Epithelial cell of esophagus (primary cell): ENCODE data around the gene TCEANC2.

Experiments
- DNase-seq: peaks from one replicate; pipeline ENCODE4 v3.0.0; 2010; ENCODE audit warnings: low read depth
- H3K4me3 ChIP-seq: 2 replicates; pipeline ENCODE4 v1.5.1; 2011; ENCODE audit warnings: mild to moderate bottlenecking, low read length, control low read depth
- TF ChIP-seq, protein P1 (sequence below): IDR thresholded peaks from 2 replicates; pipeline ENCODE4 v1.5.1; 2011; ENCODE audit warnings: low read depth, mild to moderate bottlenecking, low read length, control low read depth, inconsistent platforms; ENCODE audit not compliant: insufficient read depth; ENCODE audit errors: missing control alignments

TCEANC2 gene

DNA sequence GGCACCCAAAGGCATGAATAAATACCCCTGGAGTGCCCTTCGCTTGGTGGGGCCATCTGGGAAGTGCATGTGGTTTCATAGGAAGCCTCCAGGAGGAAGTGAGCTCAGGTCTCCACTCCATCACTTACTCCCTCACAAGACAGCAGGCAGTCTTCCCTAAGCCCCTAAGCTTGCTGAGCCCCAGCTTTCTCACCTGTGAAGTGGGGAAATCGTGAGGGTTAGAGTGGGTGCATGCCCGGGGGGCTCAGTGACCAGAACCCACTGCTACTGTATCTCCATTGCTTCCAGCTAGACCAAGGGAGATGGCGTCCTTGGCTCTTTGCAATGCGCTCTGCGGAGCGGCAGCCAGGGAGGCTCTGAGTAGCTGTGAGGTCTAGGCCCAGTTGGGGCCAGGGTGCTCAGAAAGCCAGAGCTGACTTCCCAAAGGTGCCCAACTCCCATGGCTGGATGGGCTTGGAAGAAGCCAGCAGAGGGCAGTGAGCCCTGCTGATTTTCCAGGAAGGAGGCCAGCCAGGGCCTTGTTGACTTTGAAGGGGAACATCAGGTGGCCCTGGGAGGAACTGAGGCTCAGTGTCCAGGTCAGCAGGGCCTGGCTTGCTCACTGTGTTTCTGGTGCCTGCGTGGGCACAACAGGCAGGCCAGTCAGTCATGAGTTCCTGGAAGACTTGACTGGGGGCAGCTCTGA, 72.1 kb downstream of the TCEANC2 start:
- TF ChIP-seq, protein P1, sequence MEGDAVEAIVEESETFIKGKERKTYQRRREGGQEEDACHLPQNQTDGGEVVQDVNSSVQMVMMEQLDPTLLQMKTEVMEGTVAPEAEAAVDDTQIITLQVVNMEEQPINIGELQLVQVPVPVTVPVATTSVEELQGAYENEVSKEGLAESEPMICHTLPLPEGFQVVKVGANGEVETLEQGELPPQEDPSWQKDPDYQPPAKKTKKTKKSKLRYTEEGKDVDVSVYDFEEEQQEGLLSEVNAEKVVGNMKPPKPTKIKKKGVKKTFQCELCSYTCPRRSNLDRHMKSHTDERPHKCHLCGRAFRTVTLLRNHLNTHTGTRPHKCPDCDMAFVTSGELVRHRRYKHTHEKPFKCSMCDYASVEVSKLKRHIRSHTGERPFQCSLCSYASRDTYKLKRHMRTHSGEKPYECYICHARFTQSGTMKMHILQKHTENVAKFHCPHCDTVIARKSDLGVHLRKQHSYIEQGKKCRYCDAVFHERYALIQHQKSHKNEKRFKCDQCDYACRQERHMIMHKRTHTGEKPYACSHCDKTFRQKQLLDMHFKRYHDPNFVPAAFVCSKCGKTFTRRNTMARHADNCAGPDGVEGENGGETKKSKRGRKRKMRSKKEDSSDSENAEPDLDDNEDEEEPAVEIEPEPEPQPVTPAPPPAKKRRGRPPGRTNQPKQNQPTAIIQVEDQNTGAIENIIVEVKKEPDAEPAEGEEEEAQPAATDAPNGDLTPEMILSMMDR, result peak; percentile 49
- no peak overlapping the region for H3K4me3 ChIP-seq
- peak; percentile 45 for DNase-seq

DNA sequence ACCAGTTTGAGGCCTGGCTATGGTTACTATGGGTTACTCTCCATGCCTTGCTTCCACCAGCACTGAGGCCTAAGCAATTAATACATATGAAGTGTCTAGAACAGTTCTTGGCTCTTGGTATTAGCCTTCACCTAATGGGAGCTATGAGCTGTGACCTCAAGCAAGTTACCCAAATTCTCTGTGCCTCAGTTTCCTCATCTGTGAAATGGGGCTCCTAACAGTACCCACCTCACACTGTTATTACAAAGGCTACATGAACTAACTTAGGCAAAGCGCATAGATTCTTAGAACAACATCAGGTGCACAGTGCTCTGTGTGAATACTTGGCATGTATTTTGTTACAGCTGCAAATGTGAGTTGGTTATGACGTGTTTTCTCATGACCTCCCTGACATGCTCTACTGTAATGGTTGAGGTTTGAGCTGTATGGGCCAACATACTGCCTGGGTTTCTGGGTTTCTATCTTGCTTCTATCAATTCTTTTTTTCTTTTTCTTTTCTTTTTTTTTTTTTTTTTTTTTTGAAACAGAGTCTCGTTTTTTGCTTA, 72.9 kb downstream of the TCEANC2 start:
- DNase-seq, result no peak
- no peak overlapping the region for H3K4me3 ChIP-seq
- TF ChIP-seq, protein P1, result no peak

DNA sequence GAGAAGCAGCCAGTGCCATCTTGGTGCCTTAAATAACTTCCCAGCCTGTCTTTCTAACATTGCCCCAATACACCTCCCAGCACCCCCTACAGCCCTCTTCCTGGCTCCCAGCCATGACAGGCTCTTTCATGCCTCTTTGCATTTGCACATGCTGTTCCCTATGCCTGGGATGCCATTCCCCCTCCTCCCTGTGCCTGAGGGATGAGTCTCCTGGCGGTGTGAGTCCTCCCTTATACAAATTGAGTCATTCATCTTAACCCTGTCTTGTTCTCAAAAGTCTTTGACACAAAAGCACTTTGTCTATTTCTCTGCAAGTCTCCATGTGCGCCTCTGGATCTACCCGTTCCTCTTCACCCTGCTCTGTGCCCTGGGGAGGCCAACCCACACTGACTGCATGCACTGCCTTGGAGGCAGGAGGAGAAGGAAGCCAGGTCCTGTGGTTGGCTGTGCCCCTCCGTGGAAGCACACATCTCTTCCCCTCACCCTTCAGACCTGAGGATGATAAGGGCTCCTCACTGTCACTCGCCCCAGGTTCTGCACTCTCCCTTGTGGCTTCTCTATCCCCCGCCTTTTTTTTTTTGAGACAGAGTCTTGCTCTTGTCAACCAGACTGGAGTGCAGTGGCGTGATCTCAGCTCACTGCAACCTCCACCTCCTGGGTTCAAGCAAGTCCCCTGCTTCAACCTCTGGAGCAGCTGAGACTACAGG, 74.3 kb downstream of the TCEANC2 start:
- peak; percentile 16 for DNase-seq
- TF ChIP-seq, protein P1, result no peak
- H3K4me3 ChIP-seq, result no peak overlapping the region

DNA sequence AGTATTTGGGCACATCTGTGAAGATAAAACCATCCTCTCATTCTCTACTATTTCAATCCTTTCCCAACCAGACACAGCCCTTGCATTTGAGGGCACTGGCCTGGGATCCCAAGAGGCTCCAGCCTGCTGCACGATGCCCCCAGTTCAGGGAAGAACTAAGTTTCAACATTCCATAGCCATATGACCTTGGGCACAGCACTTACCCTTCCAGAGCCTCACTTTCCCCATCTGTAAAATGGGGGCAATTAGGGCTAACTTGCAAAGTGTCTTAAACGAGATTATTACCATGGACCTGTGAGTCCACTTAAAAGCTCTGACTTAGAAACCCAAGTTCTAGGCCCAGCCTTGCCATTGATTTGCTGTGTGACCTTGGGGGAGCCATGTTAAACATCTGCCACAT, 76.5 kb downstream of the TCEANC2 start:
- no peak overlapping the region for H3K4me3 ChIP-seq
- TF ChIP-seq, protein P1, result no peak
- no peak for DNase-seq

DNA sequence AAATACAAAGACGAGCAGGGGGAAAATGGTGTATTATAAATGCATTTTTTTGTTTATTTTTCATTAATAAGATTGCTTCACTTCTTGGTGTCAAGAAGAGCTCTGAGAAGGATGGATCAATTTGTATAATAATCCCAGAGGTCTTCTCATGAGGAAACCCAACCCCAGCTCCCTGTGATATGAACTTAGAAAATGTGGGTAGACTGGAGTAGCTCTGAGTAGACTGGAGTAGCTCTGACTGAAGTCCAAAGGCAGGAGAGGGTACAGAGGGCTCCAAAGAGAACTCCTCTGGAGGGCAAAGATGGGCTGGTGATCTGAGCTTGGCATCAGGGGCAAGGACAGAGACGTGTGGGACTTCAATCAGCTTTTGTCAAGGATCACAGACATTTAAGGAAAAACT, 78.0 kb downstream of the TCEANC2 start:
- DNase-seq, result no peak
- TF ChIP-seq, protein P1, result no peak
- H3K4me3 ChIP-seq, result no peak overlapping the region

DNA sequence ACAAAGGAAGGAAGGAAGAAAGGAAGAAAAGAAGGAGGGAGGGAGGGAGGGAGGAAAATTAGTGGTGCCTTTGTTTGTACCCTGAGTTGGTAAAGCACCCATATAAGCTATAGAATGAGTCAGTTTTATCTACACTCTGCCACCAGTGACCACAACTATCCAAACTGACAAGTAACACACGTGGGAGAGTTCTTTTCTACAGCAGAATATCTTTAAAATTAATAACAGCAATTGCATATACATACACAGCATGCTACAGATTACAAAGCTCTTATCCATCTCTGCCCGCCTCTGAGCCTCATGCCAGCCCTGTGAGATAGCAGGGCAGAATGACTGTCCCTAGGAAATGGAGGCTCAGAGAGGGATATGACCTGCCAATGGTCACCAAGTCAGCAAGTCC, 79.1 kb downstream of the TCEANC2 start:
- TF ChIP-seq, protein P1, result no peak
- no peak for DNase-seq
- no peak overlapping the region for H3K4me3 ChIP-seq
